Activated CD4-positive, alpha-beta T cell treated with anti-CD3 and anti-CD28 coated beads, Interleukin-2, amount 50 U/mL, for 16 hours (primary cell): ENCODE measurements around the gene RALGPS1.

Experiments
- DNase-seq: peaks from one replicate; pipeline ENCODE4 v3.0.0-alpha.2; 2020

The RALGPS1 gene

GRCh38 chr9:127102788-127103187 lies 188.2 kb downstream of the RALGPS1 start:
- no peak for DNase-seq

- DNase-seq = no peak
Observed at GRCh38 chr9:127104581-127105311, 190.2 kb downstream of the RALGPS1 start.

- no peak for DNase-seq
Observed at GRCh38 chr9:127105805-127106465, 191.4 kb downstream of the RALGPS1 start.

GRCh38 chr9:127106466-127106855 lies 191.9 kb downstream of the RALGPS1 start:
- DNase-seq = no peak

- DNase-seq = no peak
Observed at GRCh38 chr9:127107171-127107928, 192.8 kb downstream of the RALGPS1 start.

GRCh38 chr9:127107929-127108876 lies 193.6 kb downstream of the RALGPS1 start:
- no peak for DNase-seq

GRCh38 chr9:127109212-127109711 lies 194.7 kb downstream of the RALGPS1 start:
- DNase-seq = no peak

- DNase-seq = no peak
Observed at GRCh38 chr9:127112056-127112455, 197.5 kb downstream of the RALGPS1 start.

GRCh38 chr9:127112735-127113161 lies 198.2 kb downstream of the RALGPS1 start:
- DNase-seq = no peak

- no peak for DNase-seq
Observed at GRCh38 chr9:127113191-127113972, 198.8 kb downstream of the RALGPS1 start.

- DNase-seq = no peak
Observed at GRCh38 chr9:127114606-127115005, 200.0 kb downstream of the RALGPS1 start.

GRCh38 chr9:127116088-127116726 lies 201.6 kb downstream of the RALGPS1 start:
- DNase-seq = no peak

- DNase-seq = no peak
Observed at GRCh38 chr9:127116957-127117356, 202.4 kb downstream of the RALGPS1 start.

- DNase-seq = no peak
Observed at GRCh38 chr9:127117801-127118200, 203.2 kb downstream of the RALGPS1 start.

GRCh38 chr9:127118597-127119319 lies 204.2 kb downstream of the RALGPS1 start:
- no peak for DNase-seq

GRCh38 chr9:127119320-127119709 lies 204.7 kb downstream of the RALGPS1 start:
- DNase-seq = no peak

GRCh38 chr9:127121628-127122175 lies 207.1 kb downstream of the RALGPS1 start:
- DNase-seq = no peak

- peak; percentile 16 for DNase-seq
Observed at GRCh38 chr9:127122176-127123063, 207.8 kb downstream of the RALGPS1 start, which contains the start of gene ANGPTL2. Gene ANGPTL2 (minus strand): TSS chr9:127122635. CDS start chr9:127108731, 13,904 bp downstream.
